ENCODE data around the gene ADAM19.
"Not testable (repeated sequence)": the region's sequence is repeated elsewhere in the genome, so short reads cannot be mapped to it uniquely, and the experiment has no call there.

ADAM19 gene

GRCh38 chr5:157446412-157446935 lies 129.1 kb downstream of the ADAM19 start:
- peaks cover 3% of the 10 kb centered on the region for H3K4me1 Mint-ChIP-seq
- no peaks in the 10 kb centered on the region for H3K27me3 Mint-ChIP-seq
- no peaks in the 10 kb centered on the region for H3K9me3 Mint-ChIP-seq
- ATAC-seq (ENCODE audit: low read depth) (no peak), DNase-seq (ENCODE audit: low spot score in 2 of 2) (no peak)
- no peaks in the 10 kb centered on the region for H3K36me3 Mint-ChIP-seq
- H3K27ac Mint-ChIP-seq = no peak overlapping the region
- no peak overlapping the region for H3K4me3 Mint-ChIP-seq

GRCh38 chr5:157445745-157446411 lies 129.7 kb downstream of the ADAM19 start:
- no peak overlapping the region for H3K27ac Mint-ChIP-seq

GRCh38 chr5:157444224-157444623 lies 131.4 kb downstream of the ADAM19 start:
- no peak overlapping the region for H3K27ac Mint-ChIP-seq
- H3K9me3 Mint-ChIP-seq = no peaks in the 10 kb centered on the region
- DNase-seq (ENCODE audit: low spot score in 2 of 2) = no peak
- H3K27me3 Mint-ChIP-seq = no peaks in the 10 kb centered on the region
- H3K4me1 Mint-ChIP-seq = no peaks in the 10 kb centered on the region
- no peak overlapping the region for H3K4me3 Mint-ChIP-seq
- H3K36me3 Mint-ChIP-seq = no peaks in the 10 kb centered on the region
- no peak for ATAC-seq (ENCODE audit: low read depth)

More at GRCh38 chr5:157445745-157446411, 129.7 kb downstream of the ADAM19 start:
- no peak for DNase-seq (ENCODE audit: low spot score in 2 of 2)
- Mint-ChIP-seq H3K36me3 (no peaks in the 10 kb centered on the region), H3K4me3 (no peak overlapping the region), H3K4me1 (peaks cover 3% of the 10 kb centered on the region), H3K9me3 (no peaks in the 10 kb centered on the region), H3K27me3 (no peaks in the 10 kb centered on the region)
- no peak for ATAC-seq (ENCODE audit: low read depth)

GRCh38 chr5:157443041-157443549 lies 132.5 kb downstream of the ADAM19 start:
- H3K9me3 Mint-ChIP-seq = no peaks in the 10 kb centered on the region
- DNase-seq (ENCODE audit: low spot score in 2 of 2) (no peak), ATAC-seq (ENCODE audit: low read depth) (no peak)
- no peaks in the 10 kb centered on the region for H3K27me3 Mint-ChIP-seq
- H3K36me3 Mint-ChIP-seq = no peaks in the 10 kb centered on the region
- H3K27ac Mint-ChIP-seq = no peak overlapping the region
- H3K4me3 Mint-ChIP-seq = no peak overlapping the region
- no peaks in the 10 kb centered on the region for H3K4me1 Mint-ChIP-seq

GRCh38 chr5:157434096-157434495 lies 141.5 kb downstream of the ADAM19 start:
- no peak for DNase-seq (ENCODE audit: low spot score in 2 of 2)
- H3K4me3 Mint-ChIP-seq = no peak overlapping the region
- peaks cover 1% of the 10 kb centered on the region for H3K9me3 Mint-ChIP-seq
- H3K27me3 Mint-ChIP-seq = no peaks in the 10 kb centered on the region
- no peak overlapping the region for H3K27ac Mint-ChIP-seq
- no peak for ATAC-seq (ENCODE audit: low read depth)
- H3K36me3 Mint-ChIP-seq = peaks cover 3% of the 10 kb centered on the region
- H3K4me1 Mint-ChIP-seq = peaks cover 11% of the 10 kb centered on the region

- DNase-seq (ENCODE audit: low spot score in 2 of 2) (peak in 1 of 2 donors; percentile 70), ATAC-seq (ENCODE audit: low read depth) (peak; percentile 100)
- Mint-ChIP-seq H3K36me3 (peaks cover 3% of the 10 kb centered on the region), H3K27me3 (no peaks in the 10 kb centered on the region), H3K4me1 (peaks cover 11% of the 10 kb centered on the region), H3K4me3 (no peak overlapping the region), H3K27ac (peak overlapping the region; percentile 87), H3K9me3 (peaks cover 1% of the 10 kb centered on the region)
These were observed 143.9 kb downstream of the ADAM19 start for GRCh38 chr5:157431544-157432200.

- H3K4me3 Mint-ChIP-seq; H3K27me3 Mint-ChIP-seq; H3K36me3 Mint-ChIP-seq; H3K9me3 Mint-ChIP-seq; ATAC-seq (ENCODE audit: low read depth); H3K27ac Mint-ChIP-seq; DNase-seq (ENCODE audit: low spot score in 2 of 2): not testable (repeated sequence)
- H3K4me1 Mint-ChIP-seq = peaks cover 11% of the 10 kb centered on the region
These were observed 145.7 kb downstream of the ADAM19 start for GRCh38 chr5:157429920-157430319.
